HFFc6 (cell line): Measurements from ENCODE around the gene GLIS1. TPM values are rescaled to one million over a fixed set of nuclear protein-coding genes. Genes with fewer than 3 reads are reported as not detected.

Source experiments
- DNase-seq: peaks from one replicate; pipeline ENCODE4 v3.0.0-alpha.2; 2018
- H3K27ac Mint-ChIP-seq: 2 replicates; pipeline ENCODE4 v1.8.0; 2020; ENCODE audit warnings: mild to moderate bottlenecking, mixed read lengths
- H3K27me3 Mint-ChIP-seq: 2 replicates; pipeline ENCODE4 v1.8.0; 2021; ENCODE audit warnings: mild to moderate bottlenecking, moderate library complexity, mixed read lengths; ENCODE audit not compliant: insufficient read depth
- H3K36me3 Mint-ChIP-seq: 2 replicates; pipeline ENCODE4 v1.8.0; 2021; ENCODE audit warnings: low read depth, mixed read lengths
- H3K4me1 Mint-ChIP-seq: 2 replicates; pipeline ENCODE4 v1.8.0; 2020; ENCODE audit warnings: low read depth, mixed read lengths
- H3K4me3 Mint-ChIP-seq: 2 replicates; pipeline ENCODE4 v1.8.0; 2020; ENCODE audit warnings: mild to moderate bottlenecking, moderate library complexity, mixed read lengths
- H3K9me3 Mint-ChIP-seq: 2 replicates; pipeline ENCODE4 v1.8.0; 2020; ENCODE audit warnings: mild to moderate bottlenecking, mixed read lengths
- total RNA-seq, 6 experiments: library from RNA; stranded (reverse); fragmentation: NEBNext Ultra II Directional; extraction: Animal tissue kit (Norgen Biotek cat#: 25700); gene quantifications; 2 replicates in 1 of 6; 3 replicates in 5 of 6; pipeline ENCODE4 v1.2.3, GENCODE V29; 2021
- TF ChIP-seq, protein P1 (sequence below): fragments of 200-600 bp; sonication (generic); IDR thresholded peaks from 2 replicates; pipeline ENCODE4 v1.5.0; 2021; ENCODE audit warnings: antibody characterized with exemption, mild to moderate bottlenecking

The GLIS1 gene
- total RNA-seq, 6 experiments from 2014 or later: 1.1 to 1.9 (median 1.2) TPM

DNA sequence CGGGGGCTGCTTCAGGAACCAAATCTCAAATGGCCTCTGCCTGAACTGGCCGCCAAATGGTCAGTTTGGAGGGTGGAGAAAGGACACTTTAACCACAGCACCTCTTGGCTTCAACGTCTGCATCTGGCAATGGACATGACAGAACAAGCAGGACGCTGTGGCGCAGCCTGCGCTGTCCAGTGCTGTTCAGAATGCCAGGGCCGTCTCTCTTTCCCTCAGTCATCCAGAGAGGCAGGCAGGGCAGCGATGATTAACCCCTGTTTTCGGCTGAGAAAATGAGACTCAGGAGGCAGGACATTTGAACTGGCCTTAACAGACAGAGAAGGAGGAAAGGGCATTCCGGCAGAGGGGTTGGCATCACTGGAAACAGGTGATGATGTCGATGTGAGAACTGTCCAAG, 48.6 kb downstream of the GLIS1 start:
- H3K4me1 Mint-ChIP-seq: peaks cover 25% of the 10 kb centered on the region
- peaks cover 46% of the 10 kb centered on the region for H3K27me3 Mint-ChIP-seq
- H3K27ac Mint-ChIP-seq: no peak overlapping the region
- TF ChIP-seq, protein P1, sequence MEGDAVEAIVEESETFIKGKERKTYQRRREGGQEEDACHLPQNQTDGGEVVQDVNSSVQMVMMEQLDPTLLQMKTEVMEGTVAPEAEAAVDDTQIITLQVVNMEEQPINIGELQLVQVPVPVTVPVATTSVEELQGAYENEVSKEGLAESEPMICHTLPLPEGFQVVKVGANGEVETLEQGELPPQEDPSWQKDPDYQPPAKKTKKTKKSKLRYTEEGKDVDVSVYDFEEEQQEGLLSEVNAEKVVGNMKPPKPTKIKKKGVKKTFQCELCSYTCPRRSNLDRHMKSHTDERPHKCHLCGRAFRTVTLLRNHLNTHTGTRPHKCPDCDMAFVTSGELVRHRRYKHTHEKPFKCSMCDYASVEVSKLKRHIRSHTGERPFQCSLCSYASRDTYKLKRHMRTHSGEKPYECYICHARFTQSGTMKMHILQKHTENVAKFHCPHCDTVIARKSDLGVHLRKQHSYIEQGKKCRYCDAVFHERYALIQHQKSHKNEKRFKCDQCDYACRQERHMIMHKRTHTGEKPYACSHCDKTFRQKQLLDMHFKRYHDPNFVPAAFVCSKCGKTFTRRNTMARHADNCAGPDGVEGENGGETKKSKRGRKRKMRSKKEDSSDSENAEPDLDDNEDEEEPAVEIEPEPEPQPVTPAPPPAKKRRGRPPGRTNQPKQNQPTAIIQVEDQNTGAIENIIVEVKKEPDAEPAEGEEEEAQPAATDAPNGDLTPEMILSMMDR: no peak
- H3K4me3 Mint-ChIP-seq: no peak overlapping the region
- DNase-seq: no peak
- H3K36me3 Mint-ChIP-seq: no peaks in the 10 kb centered on the region
- no peaks in the 10 kb centered on the region for H3K9me3 Mint-ChIP-seq

DNA sequence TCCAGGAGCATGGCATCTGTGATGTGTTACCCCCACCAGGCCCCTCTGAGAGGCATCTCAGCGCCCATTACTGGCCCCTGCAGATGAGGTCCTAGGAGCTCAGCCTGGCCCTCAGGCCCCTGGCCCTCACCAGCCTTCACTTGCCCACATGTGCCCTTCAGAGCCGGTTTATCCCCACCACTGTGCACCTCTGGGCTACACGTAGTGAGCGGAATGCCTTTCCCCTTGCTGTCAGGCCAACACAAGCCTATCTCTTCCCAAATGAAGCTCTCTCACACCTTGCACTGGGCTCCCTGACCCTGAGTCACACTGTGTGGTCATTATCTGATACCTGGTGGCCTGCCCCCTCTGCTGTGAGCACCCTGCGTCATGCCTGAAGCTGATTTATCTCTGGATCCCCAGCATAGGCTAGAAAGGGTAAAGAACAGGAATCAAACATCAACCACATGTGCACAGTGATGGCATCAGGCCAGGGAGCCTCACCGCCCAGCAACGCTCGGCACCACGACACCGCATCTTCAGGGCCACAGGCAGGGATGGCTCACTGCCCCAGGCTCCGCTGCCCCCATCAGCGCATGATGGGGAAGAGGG, 49.1 kb downstream of the GLIS1 start:
- TF ChIP-seq, protein P1: no peak
- H3K4me3 Mint-ChIP-seq: no peak overlapping the region
- H3K4me1 Mint-ChIP-seq: peaks cover 31% of the 10 kb centered on the region
- no peak overlapping the region for H3K27ac Mint-ChIP-seq
- no peaks in the 10 kb centered on the region for H3K36me3 Mint-ChIP-seq
- DNase-seq: no peak
- no peaks in the 10 kb centered on the region for H3K9me3 Mint-ChIP-seq
- peaks cover 46% of the 10 kb centered on the region for H3K27me3 Mint-ChIP-seq

GRCh38 chr1:53689223-53689622, 49.7 kb downstream of the GLIS1 start:
- H3K27me3 Mint-ChIP-seq: peaks cover 46% of the 10 kb centered on the region
- no peak for DNase-seq
- H3K9me3 Mint-ChIP-seq: no peaks in the 10 kb centered on the region
- peaks cover 36% of the 10 kb centered on the region for H3K4me1 Mint-ChIP-seq
- TF ChIP-seq, protein P1: no peak
- no peaks in the 10 kb centered on the region for H3K36me3 Mint-ChIP-seq
- H3K27ac Mint-ChIP-seq: no peak overlapping the region
- no peak overlapping the region for H3K4me3 Mint-ChIP-seq

DNA sequence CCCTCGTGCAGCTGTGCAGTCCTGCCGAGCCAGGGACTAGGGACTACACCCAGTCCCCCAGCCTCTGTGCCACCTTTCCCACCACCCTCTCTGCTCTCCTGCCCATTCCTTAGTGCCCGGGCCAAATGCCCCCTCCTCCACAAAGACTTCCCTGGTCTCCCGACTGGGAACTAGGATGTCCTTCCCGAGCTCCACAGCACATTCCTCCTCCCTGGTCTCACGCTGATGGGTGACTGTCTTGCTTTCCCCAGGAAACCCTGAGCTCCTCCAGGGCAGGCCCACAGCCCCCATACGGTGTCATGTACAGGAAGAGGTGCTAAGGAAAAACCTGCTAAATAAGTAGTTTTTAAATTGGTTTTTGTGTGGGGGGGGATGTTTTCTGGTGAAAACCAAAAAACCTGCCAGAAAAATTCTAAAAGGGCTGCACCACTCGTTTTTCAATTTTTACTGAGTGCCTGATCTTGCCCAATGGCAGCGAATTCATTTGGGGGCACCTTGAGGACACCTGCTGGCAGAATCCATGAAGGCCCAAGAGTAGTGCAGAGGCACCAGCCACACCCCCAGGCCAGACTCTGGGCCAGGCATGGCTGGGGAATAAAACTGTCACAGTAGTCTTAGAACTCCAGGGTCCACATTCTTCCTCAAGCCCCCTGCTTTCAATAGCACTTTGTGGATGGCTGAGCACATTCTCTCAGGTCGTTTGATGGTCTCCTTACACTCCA, 50.4 kb downstream of the GLIS1 start:
- H3K27ac Mint-ChIP-seq: no peak overlapping the region

GRCh38 chr1:53687901-53688300, 51.1 kb downstream of the GLIS1 start:
- no peak overlapping the region for H3K27ac Mint-ChIP-seq
- H3K4me1 Mint-ChIP-seq: peaks cover 28% of the 10 kb centered on the region
- no peaks in the 10 kb centered on the region for H3K36me3 Mint-ChIP-seq
- no peak overlapping the region for H3K4me3 Mint-ChIP-seq
- peaks cover 42% of the 10 kb centered on the region for H3K27me3 Mint-ChIP-seq
- no peak for DNase-seq
- H3K9me3 Mint-ChIP-seq: no peaks in the 10 kb centered on the region
- TF ChIP-seq, protein P1: no peak

More for the DNA sequence above, 50.4 kb downstream of the GLIS1 start:
- Mint-ChIP-seq H3K4me1 (peaks cover 30% of the 10 kb centered on the region), H3K4me3 (no peak overlapping the region), H3K9me3 (no peaks in the 10 kb centered on the region), H3K36me3 (no peaks in the 10 kb centered on the region), H3K27me3 (peaks cover 43% of the 10 kb centered on the region)
- no peak for DNase-seq
- TF ChIP-seq, protein P1: peak; percentile 40; the same call in 1 of the 2 replicates
